Cardiac muscle cell (in vitro differentiated cells and primary cell): ENCODE data around the gene COL9A3. TPM values are rescaled to one million over a fixed set of nuclear protein-coding genes. Genes with fewer than 3 reads are reported as not detected.

Source experiments
- DNase-seq, 2 donors: peaks; one replicate each; pipeline versions ENCODE4 v3.0.0 to v3.0.0-alpha.2; 2010 to 2017; ENCODE audit warnings: low read depth in 1 of 2, low spot score in 1 of 2
- H3K27ac ChIP-seq: fragments of 200-600 bp; sonication (generic); 2 replicates; pipeline ENCODE4 v1.5.1; 2016
- H3K27me3 ChIP-seq: fragments of 200-600 bp; sonication (generic); 2 replicates; pipeline ENCODE4 v1.6.0; 2016; ENCODE audit warnings: control low read depth
- H3K36me3 ChIP-seq: fragments of 200-600 bp; sonication (generic); 2 replicates; pipeline ENCODE4 v1.5.1; 2016; ENCODE audit warnings: control low read depth
- H3K4me1 ChIP-seq: fragments of 200-600 bp; sonication (generic); 2 replicates; pipeline ENCODE4 v1.8.1; 2017; ENCODE audit warnings: low read depth, mild to moderate bottlenecking, mixed run types
- H3K4me3 ChIP-seq: fragments of 200-600 bp; sonication (generic); 2 replicates; pipeline ENCODE4 v1.5.1; 2016; ENCODE audit warnings: mild to moderate bottlenecking
- H3K9me3 ChIP-seq: fragments of 200-600 bp; sonication (generic); 2 replicates; pipeline ENCODE4 v1.5.1; 2017; ENCODE audit warnings: low read depth, mild to moderate bottlenecking, control low read depth
- polyA plus RNA-seq: library from polyadenylated mRNA; unstranded; fragments of >200 nt; fragmentation: Nextera tagmentation; extraction: Ambion mirVana; gene quantifications from 2 replicates; pipeline ENCODE4 v1.2.1, GENCODE V29; 2016
- total RNA-seq: library from RNA; depleted of rRNA; stranded (reverse); fragments of >200 nt; gene quantifications from 2 replicates; pipeline ENCODE4 v1.2.3, GENCODE V29; 2016
- TF ChIP-seq, protein P1 (sequence below): IDR thresholded peaks from 2 replicates; pipeline ENCODE4 v1.5.1; 2012; ENCODE audit warnings: low read depth, mild to moderate bottlenecking, low read length

COL9A3 gene
- total and polyA plus RNA-seq, 2 experiments from 2014 or later, result 6.4 to 10.3 TPM

DNA sequence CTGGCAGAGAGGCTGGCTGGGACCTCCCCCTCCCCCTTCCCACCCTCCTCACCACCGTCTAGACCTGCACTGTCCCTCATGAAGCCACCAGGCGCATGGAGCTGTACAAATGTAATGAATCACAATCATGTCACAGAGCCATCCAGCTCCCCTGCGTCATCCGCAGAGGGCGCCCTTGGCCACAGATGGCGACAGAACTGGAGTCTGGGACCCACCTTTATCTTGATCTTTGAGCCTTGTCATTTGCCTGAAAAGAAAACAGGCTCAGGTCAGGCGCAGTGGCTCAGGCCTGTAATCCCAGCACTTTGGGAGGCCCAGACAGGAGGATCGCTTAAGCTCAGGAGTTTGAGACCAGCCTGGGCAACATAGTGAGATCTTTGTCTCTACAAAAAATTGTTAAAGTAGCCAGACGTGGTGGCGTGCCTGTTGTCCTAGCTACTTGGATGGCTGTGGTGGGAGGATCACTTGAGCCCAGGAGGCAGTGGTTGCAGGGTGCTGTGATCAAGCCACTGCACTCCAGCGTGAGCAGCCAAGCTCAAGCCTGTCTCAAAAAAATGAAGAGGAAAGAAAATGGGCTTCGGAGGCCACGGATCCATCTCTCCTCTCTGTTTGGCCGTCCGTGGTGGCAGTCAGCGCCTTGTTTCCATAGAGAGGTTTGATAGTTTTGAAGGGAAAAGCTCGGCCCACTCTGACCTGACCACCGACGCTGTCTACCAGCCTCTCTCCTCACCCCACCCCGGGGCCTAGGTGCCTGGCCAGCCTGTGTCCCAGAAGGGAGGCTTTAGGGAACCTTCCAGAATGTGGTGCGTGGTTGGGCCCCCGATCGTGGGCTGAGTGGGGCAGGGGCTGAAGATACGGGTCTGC is 6.2 kb downstream of the COL9A3 start:
- Histone ChIP-seq H3K9me3 (no peaks in the 10 kb centered on the region), H3K4me3 (no peak overlapping the region), H3K4me1 (peaks cover 10% of the 10 kb centered on the region), H3K36me3 (no peaks in the 10 kb centered on the region), H3K27ac (no peak overlapping the region), H3K27me3 (no peaks in the 10 kb centered on the region)
- DNase-seq, result peak in 1 of 2 donors; percentile 38
- TF ChIP-seq, protein P1, sequence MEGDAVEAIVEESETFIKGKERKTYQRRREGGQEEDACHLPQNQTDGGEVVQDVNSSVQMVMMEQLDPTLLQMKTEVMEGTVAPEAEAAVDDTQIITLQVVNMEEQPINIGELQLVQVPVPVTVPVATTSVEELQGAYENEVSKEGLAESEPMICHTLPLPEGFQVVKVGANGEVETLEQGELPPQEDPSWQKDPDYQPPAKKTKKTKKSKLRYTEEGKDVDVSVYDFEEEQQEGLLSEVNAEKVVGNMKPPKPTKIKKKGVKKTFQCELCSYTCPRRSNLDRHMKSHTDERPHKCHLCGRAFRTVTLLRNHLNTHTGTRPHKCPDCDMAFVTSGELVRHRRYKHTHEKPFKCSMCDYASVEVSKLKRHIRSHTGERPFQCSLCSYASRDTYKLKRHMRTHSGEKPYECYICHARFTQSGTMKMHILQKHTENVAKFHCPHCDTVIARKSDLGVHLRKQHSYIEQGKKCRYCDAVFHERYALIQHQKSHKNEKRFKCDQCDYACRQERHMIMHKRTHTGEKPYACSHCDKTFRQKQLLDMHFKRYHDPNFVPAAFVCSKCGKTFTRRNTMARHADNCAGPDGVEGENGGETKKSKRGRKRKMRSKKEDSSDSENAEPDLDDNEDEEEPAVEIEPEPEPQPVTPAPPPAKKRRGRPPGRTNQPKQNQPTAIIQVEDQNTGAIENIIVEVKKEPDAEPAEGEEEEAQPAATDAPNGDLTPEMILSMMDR, result peak; percentile 22

DNA sequence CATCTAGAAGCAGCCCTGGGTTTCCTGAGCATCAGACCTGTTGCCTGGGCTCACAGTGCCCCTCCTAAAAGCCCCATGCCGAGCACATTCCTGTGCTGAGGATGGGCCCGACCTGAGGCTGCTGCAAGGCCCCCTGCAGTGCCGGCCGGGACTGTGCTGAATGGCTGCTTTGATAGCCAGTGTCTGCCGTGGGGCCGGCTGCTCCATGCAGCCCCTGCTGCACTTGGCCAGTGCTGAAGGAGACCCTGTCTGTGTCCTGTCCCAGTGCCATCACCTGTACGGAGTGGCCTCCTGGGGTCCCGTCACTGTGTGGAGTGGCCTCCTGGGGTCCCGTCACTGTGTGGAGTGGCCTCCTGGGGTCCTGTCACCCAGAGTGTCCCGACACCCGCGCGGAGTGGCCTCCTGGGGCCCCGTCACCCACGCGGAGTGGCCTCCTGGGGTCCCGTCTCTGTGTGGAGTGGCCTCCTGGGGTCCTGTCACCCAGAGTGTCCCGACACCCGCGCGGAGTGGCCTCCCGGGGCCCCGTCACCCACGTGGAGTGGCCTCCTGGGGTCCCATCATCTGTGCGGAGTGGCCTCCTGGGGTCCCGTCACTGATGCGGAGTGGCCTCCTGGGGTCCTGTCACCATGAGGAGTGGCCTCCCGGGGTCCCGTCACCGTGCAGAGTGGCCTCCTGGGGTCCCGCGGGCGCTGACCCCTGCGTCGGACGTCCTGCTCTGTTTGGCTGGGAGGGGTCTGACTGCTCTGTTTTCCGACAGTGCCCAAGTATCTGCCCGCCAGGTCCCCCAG is 7.0 kb downstream of the COL9A3 start:
- Histone ChIP-seq H3K36me3 (no peaks in the 10 kb centered on the region), H3K4me1 (peaks cover 10% of the 10 kb centered on the region), H3K27ac (no peak overlapping the region), H3K27me3 (no peaks in the 10 kb centered on the region), H3K9me3 (no peaks in the 10 kb centered on the region), H3K4me3 (no peak overlapping the region)
- TF ChIP-seq, protein P1, result no peak
- no peak for DNase-seq

DNA sequence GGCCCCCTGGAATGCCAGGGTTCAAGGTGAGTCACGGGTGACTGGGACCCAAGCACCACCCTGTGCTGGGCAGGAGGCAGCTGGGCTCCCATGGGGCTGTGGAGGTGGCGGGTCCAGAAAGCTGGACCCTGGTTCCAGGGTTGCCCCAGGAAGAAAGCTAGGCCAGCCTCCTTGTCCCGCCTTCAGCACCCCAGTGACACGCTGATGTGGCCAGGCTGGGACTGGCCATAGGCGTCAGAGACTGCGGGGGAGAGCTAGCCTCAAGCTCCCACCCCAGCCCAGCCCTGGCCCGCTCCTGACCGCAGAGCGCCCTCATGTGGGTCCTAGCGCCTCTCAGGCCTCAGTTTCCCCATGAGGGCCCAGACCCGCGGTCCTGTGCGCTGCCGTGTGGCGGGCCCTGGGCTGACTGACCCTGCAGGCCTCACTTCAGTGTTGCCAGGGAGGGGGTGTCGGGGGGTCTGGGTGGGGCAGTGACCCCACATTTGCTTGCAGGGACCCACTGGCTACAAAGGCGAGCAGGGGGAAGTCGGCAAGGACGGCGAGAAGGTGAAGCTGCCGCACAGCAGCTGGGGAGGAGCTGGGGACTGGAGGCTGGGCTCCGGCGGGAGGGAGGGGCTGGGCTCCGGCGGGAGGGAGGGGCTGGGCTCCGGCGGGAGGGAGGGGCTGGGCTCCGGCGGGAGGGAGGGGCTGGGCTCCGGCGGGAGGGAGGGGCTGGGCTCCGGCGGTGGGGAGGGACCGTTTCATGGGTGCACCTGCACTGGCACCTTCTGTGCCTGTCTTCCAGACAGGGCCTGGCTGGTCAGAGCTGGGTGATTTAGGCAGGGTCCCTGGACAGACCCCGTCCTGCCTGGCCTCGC is 7.9 kb downstream of the COL9A3 start:
- H3K4me3 ChIP-seq, result no peak overlapping the region
- no peaks in the 10 kb centered on the region for H3K9me3 ChIP-seq
- H3K27ac ChIP-seq, result no peak overlapping the region
- peaks cover 10% of the 10 kb centered on the region for H3K4me1 ChIP-seq
- H3K36me3 ChIP-seq, result no peaks in the 10 kb centered on the region
- H3K27me3 ChIP-seq, result no peaks in the 10 kb centered on the region
- TF ChIP-seq, protein P1, result no peak
- DNase-seq, result peak; percentile 65 to 68

DNA sequence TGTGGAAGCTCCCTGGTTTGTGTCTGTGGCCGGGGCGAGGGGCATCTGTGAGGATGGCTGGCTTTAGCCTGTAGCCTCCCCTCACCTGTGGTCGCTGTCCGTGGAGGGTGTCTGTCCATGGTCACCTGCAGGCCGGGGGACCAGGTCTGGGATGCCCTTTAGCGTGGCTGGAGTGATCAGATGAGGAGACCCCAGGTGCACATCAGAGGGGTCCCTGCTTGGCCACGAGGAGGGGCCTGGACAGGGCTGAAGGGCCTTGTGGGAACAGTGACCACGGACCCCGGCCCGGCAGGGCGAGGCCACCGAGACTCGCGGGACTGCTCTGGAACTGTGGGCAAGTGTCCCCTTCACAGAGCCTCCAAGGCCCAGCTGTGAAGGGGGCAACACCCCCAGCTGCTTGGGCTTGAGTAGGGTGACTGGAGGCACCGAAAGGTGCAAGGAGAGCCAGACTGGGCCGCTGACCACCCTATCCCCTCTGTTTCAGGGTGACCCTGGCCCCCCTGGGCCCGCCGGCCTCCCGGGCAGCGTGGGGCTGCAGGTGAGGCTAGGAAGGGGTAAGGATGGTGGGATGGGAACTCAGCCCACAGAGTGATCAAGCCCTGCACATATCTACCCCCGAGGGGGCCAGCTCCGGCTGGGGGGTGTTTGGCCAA is 8.6 kb downstream of the COL9A3 start:
- Histone ChIP-seq H3K9me3 (no peaks in the 10 kb centered on the region), H3K4me1 (peaks cover 10% of the 10 kb centered on the region), H3K36me3 (no peaks in the 10 kb centered on the region), H3K27me3 (no peaks in the 10 kb centered on the region), H3K4me3 (no peak overlapping the region), H3K27ac (no peak overlapping the region)
- TF ChIP-seq, protein P1, result no peak
- no peak for DNase-seq
